Cardiac muscle cell (in vitro differentiated cells and primary cell): Measurements from ENCODE around the gene C21orf58. TPM values are rescaled to one million over a fixed set of nuclear protein-coding genes. Genes with fewer than 3 reads are reported as not detected.
A peak's percentile ranks its signal among the peaks of the same experiment; 100 is the strongest.

Experiments
- DNase-seq, 2 donors: peaks; one replicate each; pipeline versions ENCODE4 v3.0.0 to v3.0.0-alpha.2; 2010 to 2017; ENCODE audit warnings: low read depth in 1 of 2, low spot score in 1 of 2
- H3K27ac ChIP-seq: fragments of 200-600 bp; sonication (generic); 2 replicates; pipeline ENCODE4 v1.5.1; 2016
- H3K27me3 ChIP-seq: fragments of 200-600 bp; sonication (generic); 2 replicates; pipeline ENCODE4 v1.6.0; 2016; ENCODE audit warnings: control low read depth
- H3K36me3 ChIP-seq: fragments of 200-600 bp; sonication (generic); 2 replicates; pipeline ENCODE4 v1.5.1; 2016; ENCODE audit warnings: control low read depth
- H3K4me1 ChIP-seq: fragments of 200-600 bp; sonication (generic); 2 replicates; pipeline ENCODE4 v1.8.1; 2017; ENCODE audit warnings: low read depth, mild to moderate bottlenecking, mixed run types
- H3K4me3 ChIP-seq: fragments of 200-600 bp; sonication (generic); 2 replicates; pipeline ENCODE4 v1.5.1; 2016; ENCODE audit warnings: mild to moderate bottlenecking
- H3K9me3 ChIP-seq: fragments of 200-600 bp; sonication (generic); 2 replicates; pipeline ENCODE4 v1.5.1; 2017; ENCODE audit warnings: low read depth, mild to moderate bottlenecking, control low read depth
- CTCF ChIP-seq: IDR thresholded peaks from 2 replicates; pipeline ENCODE4 v1.5.1; 2012; ENCODE audit warnings: low read depth, mild to moderate bottlenecking, low read length
- polyA plus RNA-seq: library from polyadenylated mRNA; unstranded; fragments of >200 nt; fragmentation: Nextera tagmentation; extraction: Ambion mirVana; gene quantifications from 2 replicates; pipeline ENCODE4 v1.2.1, GENCODE V29; 2016
- total RNA-seq: library from RNA; depleted of rRNA; stranded (reverse); fragments of >200 nt; gene quantifications from 2 replicates; pipeline ENCODE4 v1.2.3, GENCODE V29; 2016

The C21orf58 gene
- total and polyA plus RNA-seq, 2 experiments from 2014 or later, result 11.1 to 32.6 TPM

GRCh38 chr21:46297338-46298271 is 26.1 kb downstream of the C21orf58 start:
- DNase-seq, result peak in 1 of 2 donors; percentile 61
- H3K27ac ChIP-seq, result no peak overlapping the region
- H3K27me3 ChIP-seq, result peaks cover 9% of the 10 kb centered on the region
- H3K4me3 ChIP-seq, result no peak overlapping the region
- H3K4me1 ChIP-seq, result no peaks in the 10 kb centered on the region
- peaks cover 5% of the 10 kb centered on the region for H3K36me3 ChIP-seq
- no peak for TF ChIP-seq CTCF
- no peaks in the 10 kb centered on the region for H3K9me3 ChIP-seq

GRCh38 chr21:46295996-46296752 is 27.5 kb downstream of the C21orf58 start:
- peak in 1 of 2 donors; percentile 96 for DNase-seq
- Histone ChIP-seq H3K36me3 (no peaks in the 10 kb centered on the region), H3K4me1 (no peaks in the 10 kb centered on the region), H3K27me3 (peaks cover 9% of the 10 kb centered on the region), H3K27ac (no peak overlapping the region), H3K9me3 (no peaks in the 10 kb centered on the region), H3K4me3 (no peak overlapping the region)
- TF ChIP-seq CTCF, result no peak

GRCh38 chr21:46295177-46295770 is 28.4 kb downstream of the C21orf58 start:
- H3K27ac ChIP-seq, result no peak overlapping the region
- no peak overlapping the region for H3K4me3 ChIP-seq
- no peak for TF ChIP-seq CTCF
- H3K36me3 ChIP-seq, result no peaks in the 10 kb centered on the region
- DNase-seq, result peak in 1 of 2 donors; percentile 75
- H3K27me3 ChIP-seq, result peaks cover 9% of the 10 kb centered on the region
- H3K9me3 ChIP-seq, result no peaks in the 10 kb centered on the region
- no peaks in the 10 kb centered on the region for H3K4me1 ChIP-seq

- Histone ChIP-seq H3K4me1 (no peaks in the 10 kb centered on the region), H3K27ac (no peak overlapping the region), H3K4me3 (no peak overlapping the region), H3K9me3 (no peaks in the 10 kb centered on the region), H3K36me3 (no peaks in the 10 kb centered on the region), H3K27me3 (peaks cover 9% of the 10 kb centered on the region)
- DNase-seq, result peak in 1 of 2 donors; percentile 73
- TF ChIP-seq CTCF, result no peak
Observed at GRCh38 chr21:46294647-46295176, 29.0 kb downstream of the C21orf58 start.

GRCh38 chr21:46291561-46291960 is 32.1 kb downstream of the C21orf58 start:
- Histone ChIP-seq H3K27ac (no peak overlapping the region), H3K27me3 (no peaks in the 10 kb centered on the region), H3K4me1 (no peaks in the 10 kb centered on the region), H3K4me3 (no peak overlapping the region), H3K9me3 (no peaks in the 10 kb centered on the region), H3K36me3 (no peaks in the 10 kb centered on the region)
- TF ChIP-seq CTCF, result no peak
- DNase-seq, result no peak
